Vagina (tissue), 2 donors: ENCODE results near the gene ENSA.

ENCODE experiments used
- CTCF ChIP-seq, 3 experiments: fragments of 450-650 bp in 2 of 3; fragments of 200-600 bp in 1 of 3; sonication (generic) in 1 of 3; IDR thresholded peaks; one replicate each; pipeline ENCODE4 v1.5.1; 2017 to 2019; ENCODE audit warnings: antibody characterized with exemption in 3 of 3, mild to moderate bottlenecking in 2 of 3, moderate library complexity in 2 of 3
- POLR2A ChIP-seq, 2 donors: fragments of 450-650 bp; IDR thresholded peaks; one replicate each; pipeline ENCODE4 v1.6.1; 2017; ENCODE audit warnings: antibody characterized with exemption in 2 of 2, mild to moderate bottlenecking in 2 of 2, moderate library complexity in 2 of 2
- POLR2AphosphoS5 ChIP-seq, 2 donors: sonication (generic); formaldehyde crosslinking; IDR thresholded peaks; one replicate each; pipeline ENCODE4 v1.9.0; 2017; ENCODE audit warnings: antibody characterized with exemption in 2 of 2, mild to moderate bottlenecking in 2 of 2, low read depth in 1 of 2; ENCODE audit not compliant: insufficient read depth in 1 of 2

GRCh38 chr1:150576367-150576711, 53.1 kb downstream of the ENSA start:
- TF ChIP-seq CTCF (IDR thresholded peaks at IDR 0.05) (no peak), POLR2A (IDR thresholded peaks at IDR 0.05) (no peak), POLR2AphosphoS5 (IDR thresholded peaks at IDR 0.05; ENCODE audit: insufficient read depth in 1 of 2, low read depth in 1 of 2) (no peak)
